ENCODE measurements around the gene YEATS4.

Gene YEATS4

GRCh38 chr12:69396041-69396440, 36.5 kb downstream of the YEATS4 start:
- TF ChIP-seq, protein P1, sequence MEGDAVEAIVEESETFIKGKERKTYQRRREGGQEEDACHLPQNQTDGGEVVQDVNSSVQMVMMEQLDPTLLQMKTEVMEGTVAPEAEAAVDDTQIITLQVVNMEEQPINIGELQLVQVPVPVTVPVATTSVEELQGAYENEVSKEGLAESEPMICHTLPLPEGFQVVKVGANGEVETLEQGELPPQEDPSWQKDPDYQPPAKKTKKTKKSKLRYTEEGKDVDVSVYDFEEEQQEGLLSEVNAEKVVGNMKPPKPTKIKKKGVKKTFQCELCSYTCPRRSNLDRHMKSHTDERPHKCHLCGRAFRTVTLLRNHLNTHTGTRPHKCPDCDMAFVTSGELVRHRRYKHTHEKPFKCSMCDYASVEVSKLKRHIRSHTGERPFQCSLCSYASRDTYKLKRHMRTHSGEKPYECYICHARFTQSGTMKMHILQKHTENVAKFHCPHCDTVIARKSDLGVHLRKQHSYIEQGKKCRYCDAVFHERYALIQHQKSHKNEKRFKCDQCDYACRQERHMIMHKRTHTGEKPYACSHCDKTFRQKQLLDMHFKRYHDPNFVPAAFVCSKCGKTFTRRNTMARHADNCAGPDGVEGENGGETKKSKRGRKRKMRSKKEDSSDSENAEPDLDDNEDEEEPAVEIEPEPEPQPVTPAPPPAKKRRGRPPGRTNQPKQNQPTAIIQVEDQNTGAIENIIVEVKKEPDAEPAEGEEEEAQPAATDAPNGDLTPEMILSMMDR (IDR thresholded peaks at IDR 0.05; ENCODE audit: low read depth, low read length), result no peak
- no peak for DNase-seq (ENCODE audit: extremely low read depth, low read depth)

DNA sequence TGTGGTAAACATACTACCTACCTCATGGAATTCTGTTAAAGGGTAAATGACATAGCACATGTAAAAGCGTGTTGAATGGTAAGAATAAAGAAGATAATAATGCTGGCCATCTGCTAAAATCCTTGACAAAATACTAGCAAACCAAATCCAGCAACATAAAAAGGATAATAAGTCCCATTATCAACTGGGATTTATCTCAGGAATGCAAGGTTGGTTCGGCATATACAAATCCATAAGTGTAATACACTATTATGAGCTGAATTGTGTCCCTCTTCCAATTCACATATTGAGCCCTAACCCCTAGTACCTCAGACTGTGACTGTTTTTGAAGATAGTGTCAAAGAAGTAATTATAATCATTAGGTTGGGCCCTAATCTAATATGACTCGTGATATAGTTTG, 37.4 kb downstream of the YEATS4 start:
- TF ChIP-seq, protein P1 (IDR thresholded peaks at IDR 0.05; ENCODE audit: low read depth, low read length), result no peak
- no peak for DNase-seq (ENCODE audit: extremely low read depth, low read depth)

- no peak for DNase-seq (ENCODE audit: extremely low read depth, low read depth)
- TF ChIP-seq, protein P1 (IDR thresholded peaks at IDR 0.05; ENCODE audit: low read depth, low read length), result no peak
Measured at GRCh38 chr12:69397978-69398377, 38.4 kb downstream of the YEATS4 start.

DNA sequence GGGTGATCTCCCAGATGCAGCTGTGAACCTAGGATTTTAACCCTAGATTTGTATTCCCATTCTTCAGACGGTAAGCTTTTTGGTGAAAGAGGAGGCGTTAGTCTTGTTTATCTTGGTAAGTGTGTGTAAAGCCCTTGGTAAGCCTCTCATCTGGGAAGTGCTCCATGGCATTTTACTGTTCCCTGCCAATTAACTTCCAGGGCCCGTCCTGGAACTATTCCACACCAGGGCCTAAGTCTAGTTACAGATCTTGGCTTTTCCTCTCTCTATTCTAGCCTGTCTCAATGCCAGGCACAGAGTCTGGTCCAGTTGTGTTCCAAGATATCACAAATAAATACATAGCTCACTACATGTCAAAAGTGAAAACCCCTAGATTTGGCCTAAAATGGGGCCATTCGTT, 42.4 kb downstream of the YEATS4 start:
- TF ChIP-seq, protein P1 (IDR thresholded peaks at IDR 0.05; ENCODE audit: low read depth, low read length), result no peak
- DNase-seq (ENCODE audit: extremely low read depth, low read depth), result no peak

GRCh38 chr12:69404851-69405565, 45.5 kb downstream of the YEATS4 start:
- TF ChIP-seq, protein P1 (IDR thresholded peaks at IDR 0.05; ENCODE audit: low read depth, low read length), result no peak
- no peak for DNase-seq (ENCODE audit: extremely low read depth, low read depth)

DNA sequence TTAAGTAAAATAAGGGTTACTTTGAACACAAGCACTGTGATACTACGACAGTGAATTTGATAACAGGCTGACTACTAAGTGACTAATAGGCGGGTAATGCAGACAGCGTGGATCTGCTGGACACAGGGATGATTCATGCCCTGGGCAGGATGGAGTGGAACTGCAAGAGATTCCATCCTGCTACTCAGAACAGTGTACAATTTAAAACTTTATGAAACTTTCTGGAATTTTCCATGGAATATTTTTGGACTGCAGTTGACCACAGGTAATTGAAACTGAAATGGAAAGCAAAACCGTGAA, 46.0 kb downstream of the YEATS4 start:
- TF ChIP-seq, protein P1 (IDR thresholded peaks at IDR 0.05; ENCODE audit: low read depth, low read length), result no peak
- peak; percentile 74 for DNase-seq (ENCODE audit: extremely low read depth, low read depth)

DNA sequence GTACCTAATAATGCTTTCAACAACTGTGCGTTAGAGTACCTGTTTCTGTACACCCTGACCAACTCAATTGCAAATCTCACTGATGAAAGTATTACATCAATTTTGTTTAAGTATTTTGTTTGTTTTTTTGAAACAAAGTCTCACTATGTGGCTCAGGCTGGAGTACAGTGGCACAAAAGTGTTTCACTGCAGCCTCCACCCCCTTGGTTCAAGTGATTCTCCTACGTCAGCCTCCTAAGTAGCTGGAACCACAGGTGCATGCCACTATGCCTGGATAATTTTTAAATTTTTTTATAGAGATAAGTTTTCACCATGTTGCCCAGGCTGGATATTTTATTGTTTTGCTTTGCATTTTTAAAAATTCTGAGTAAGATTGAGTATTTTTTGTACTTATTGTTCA, 46.7 kb downstream of the YEATS4 start:
- TF ChIP-seq, protein P1 (IDR thresholded peaks at IDR 0.05; ENCODE audit: low read depth, low read length), result no peak
- DNase-seq (ENCODE audit: extremely low read depth, low read depth), result no peak

Measured in AG09319 (cell line).